Activated T-cell treated with anti-CD3 and anti-CD28 coated beads, Interleukin-2, amount 50 U/mL, for 72 hours (primary cell): Measurements from ENCODE around the gene LAMC3. TPM values are rescaled to one million over a fixed set of nuclear protein-coding genes. Genes with fewer than 3 reads are reported as not detected.

Experiments
- ATAC-seq, 2 donors: fragments of 150-1000 bp; cut with Tn5 transposase; replicated peaks in 1 of 2; 2 replicates each; pipeline ENCODE4 v1.10.0; 2021; ENCODE audit warnings: moderate library complexity in 2 of 2, mild to moderate bottlenecking in 1 of 2
- DNase-seq, 2 donors: peaks; one replicate each; pipeline ENCODE4 v3.0.0; 2021 to 2022; ENCODE audit warnings: mixed read lengths in 1 of 2
- H3K27ac Mint-ChIP-seq: one replicate; pipeline ENCODE4 v1.8.0; 2022; ENCODE audit warnings: mild to moderate bottlenecking, moderate library complexity, mixed read lengths
- H3K27me3 Mint-ChIP-seq: one replicate; pipeline ENCODE4 v1.8.0; 2022; ENCODE audit warnings: low read depth, mixed read lengths
- H3K36me3 Mint-ChIP-seq, 2 donors: one replicate each; pipeline ENCODE4 v1.8.0; 2022; ENCODE audit warnings: mixed read lengths in 2 of 2, mild to moderate bottlenecking in 1 of 2; ENCODE audit not compliant: insufficient read depth in 2 of 2
- H3K4me1 Mint-ChIP-seq: one replicate; pipeline ENCODE4 v1.8.0; 2022; ENCODE audit warnings: low read depth, mixed read lengths
- H3K4me3 Mint-ChIP-seq, 2 donors: one replicate each; pipeline ENCODE4 v1.8.0; 2022; ENCODE audit warnings: mild to moderate bottlenecking in 2 of 2, mixed read lengths in 2 of 2, moderate library complexity in 2 of 2
- H3K9me3 Mint-ChIP-seq, 2 donors: one replicate each; pipeline ENCODE4 v1.8.0; 2022; ENCODE audit warnings: mixed read lengths in 2 of 2
- total RNA-seq, 2 donors: library from RNA; stranded (reverse); gene quantifications; one replicate each; pipeline ENCODE4 v1.2.3, GENCODE V29; 2022

The LAMC3 gene
- total RNA-seq, 2 donors from 2014 or later, result 0.65 to 0.74 TPM

DNA sequence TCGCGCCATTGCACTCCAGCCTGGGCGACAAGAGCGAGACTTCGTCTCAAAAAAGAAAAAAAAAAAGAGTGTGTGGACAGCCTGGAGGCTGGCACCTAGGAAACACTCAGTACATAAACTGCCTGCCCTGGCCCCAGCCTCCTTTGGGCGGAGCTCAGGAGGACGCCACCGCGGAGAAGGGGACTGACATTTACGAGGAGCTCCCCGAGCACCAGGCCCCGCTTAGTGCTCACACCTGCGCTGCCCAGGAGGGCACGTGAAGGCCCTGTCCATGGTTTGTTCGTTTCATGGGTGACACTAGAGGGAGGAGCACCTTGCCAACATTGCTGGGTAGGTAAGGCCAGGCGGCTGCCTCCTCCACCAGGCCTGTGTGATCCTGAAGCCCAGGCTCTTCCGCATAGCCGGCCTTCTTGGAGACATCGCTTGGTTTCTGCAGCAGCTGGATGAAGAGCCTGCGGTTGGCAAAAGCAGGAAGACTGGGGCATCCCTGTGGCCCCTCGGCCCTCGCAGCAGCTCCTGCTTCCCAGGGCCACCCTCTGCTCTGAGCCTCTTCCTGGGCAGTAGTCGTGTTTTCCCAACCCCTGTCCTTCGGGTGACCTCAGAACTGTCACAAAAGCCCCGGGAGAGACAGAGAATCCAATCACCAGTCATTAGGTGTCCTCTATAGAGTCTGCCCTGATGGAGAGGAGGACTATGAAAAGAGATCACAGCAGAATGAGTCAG is 26.2 kb upstream of the LAMC3 start:
- ATAC-seq, result no peak
- H3K27me3 Mint-ChIP-seq, result no peaks in the 10 kb centered on the region
- H3K27ac Mint-ChIP-seq, result no peak overlapping the region

DNA sequence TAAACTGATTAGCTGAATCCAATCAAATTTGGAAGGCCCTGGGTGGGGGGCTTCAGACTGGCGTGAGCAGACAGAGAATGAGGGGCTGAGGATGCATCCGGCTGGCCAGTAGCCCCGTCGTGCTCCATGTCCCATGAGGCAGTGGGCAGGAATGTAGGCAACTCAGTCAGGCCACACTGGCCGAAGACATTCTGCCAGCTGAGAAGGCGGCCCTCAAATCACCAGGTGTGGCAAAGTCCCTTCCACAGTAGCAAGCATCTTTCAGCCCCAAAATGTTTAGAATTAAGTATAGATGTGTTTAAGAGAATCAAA is 25.7 kb upstream of the LAMC3 start:
- Mint-ChIP-seq H3K4me1 (no peaks in the 10 kb centered on the region), H3K36me3 (no peaks in the 10 kb centered on the region), H3K9me3 (no peaks in the 10 kb centered on the region), H3K27me3 (no peaks in the 10 kb centered on the region), H3K4me3 (no peak overlapping the region), H3K27ac (no peak overlapping the region)
- no peak for DNase-seq
- ATAC-seq, result no peak

More for the DNA sequence above, 26.2 kb upstream of the LAMC3 start:
- Mint-ChIP-seq H3K36me3 (no peaks in the 10 kb centered on the region), H3K4me3 (no peak overlapping the region), H3K9me3 (no peaks in the 10 kb centered on the region), H3K4me1 (no peaks in the 10 kb centered on the region)
- no peak for DNase-seq

DNA sequence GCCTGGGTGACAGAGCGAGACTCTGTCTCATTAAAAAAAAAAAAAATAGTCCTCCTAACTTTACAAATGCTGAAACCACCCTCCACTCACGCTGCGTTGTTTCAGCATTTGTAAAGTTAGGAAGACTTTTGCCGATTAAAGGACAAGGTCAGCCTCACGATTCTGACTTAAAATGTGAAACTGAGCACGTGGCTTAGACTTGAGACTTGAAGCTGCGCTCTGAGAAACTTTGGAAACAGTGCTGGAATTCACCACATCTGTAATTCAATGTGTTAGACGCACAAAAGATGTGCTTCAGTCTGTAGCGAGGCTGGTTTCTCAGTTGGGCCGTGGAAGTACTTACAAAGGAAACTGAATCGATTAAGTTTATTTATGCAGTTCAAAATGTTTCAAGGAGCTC is 25.0 kb upstream of the LAMC3 start:
- no peak overlapping the region for H3K27ac Mint-ChIP-seq
- H3K4me1 Mint-ChIP-seq, result no peaks in the 10 kb centered on the region
- no peak for ATAC-seq
- DNase-seq, result no peak
- H3K4me3 Mint-ChIP-seq, result no peak overlapping the region
- no peaks in the 10 kb centered on the region for H3K27me3 Mint-ChIP-seq
- H3K9me3 Mint-ChIP-seq, result peaks cover 0 to 2% of the 10 kb centered on the region in 2 donors
- no peaks in the 10 kb centered on the region for H3K36me3 Mint-ChIP-seq

DNA sequence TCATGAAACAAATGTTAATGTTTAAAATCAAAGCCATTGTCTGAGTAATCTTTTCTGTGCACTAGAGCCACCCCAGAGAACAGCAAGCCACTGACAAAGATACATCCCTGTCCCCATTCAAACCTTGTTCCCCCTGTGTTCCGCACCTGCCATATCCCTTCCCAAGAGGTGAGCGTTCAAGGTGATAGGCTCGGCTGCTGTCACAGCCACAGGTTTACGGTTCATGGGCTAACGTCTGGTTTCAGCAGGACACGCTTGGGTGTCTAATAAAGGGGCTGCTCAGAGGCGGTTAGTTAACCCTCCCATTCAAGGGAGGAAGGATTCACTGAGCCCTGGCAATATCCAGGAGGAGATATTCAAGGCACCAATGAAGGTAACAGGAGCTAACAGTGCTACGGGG is 24.5 kb upstream of the LAMC3 start:
- ATAC-seq (no peak), DNase-seq (no peak)
- Mint-ChIP-seq H3K9me3 (peaks cover 0 to 2% of the 10 kb centered on the region in 2 donors), H3K27ac (no peak overlapping the region), H3K27me3 (no peaks in the 10 kb centered on the region), H3K36me3 (no peaks in the 10 kb centered on the region), H3K4me1 (no peaks in the 10 kb centered on the region), H3K4me3 (no peak overlapping the region)

DNA sequence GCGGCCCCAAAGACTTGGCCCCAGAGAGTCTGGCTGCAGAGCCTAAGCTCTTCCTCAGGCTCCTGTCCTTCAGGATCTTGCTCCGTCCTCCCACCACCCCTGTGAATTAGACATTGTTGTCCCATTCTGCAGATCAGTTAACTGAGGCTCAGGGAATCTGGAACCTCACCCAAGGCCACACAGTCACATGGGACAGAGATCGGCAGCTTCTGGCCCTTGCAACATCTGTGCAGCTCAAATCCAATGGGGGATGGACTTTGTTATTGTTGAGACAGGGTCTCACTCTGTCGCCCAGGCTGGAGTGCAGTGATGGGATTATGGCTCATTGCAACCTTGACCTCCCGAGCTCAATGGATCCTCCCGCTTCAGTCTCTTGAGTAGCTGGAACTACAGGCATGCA is 23.9 kb upstream of the LAMC3 start:
- ATAC-seq (no peak), DNase-seq (no peak)
- Mint-ChIP-seq H3K36me3 (no peaks in the 10 kb centered on the region), H3K9me3 (peaks cover 0 to 2% of the 10 kb centered on the region in 2 donors), H3K27me3 (no peaks in the 10 kb centered on the region), H3K27ac (no peak overlapping the region), H3K4me3 (no peak overlapping the region), H3K4me1 (no peaks in the 10 kb centered on the region)

DNA sequence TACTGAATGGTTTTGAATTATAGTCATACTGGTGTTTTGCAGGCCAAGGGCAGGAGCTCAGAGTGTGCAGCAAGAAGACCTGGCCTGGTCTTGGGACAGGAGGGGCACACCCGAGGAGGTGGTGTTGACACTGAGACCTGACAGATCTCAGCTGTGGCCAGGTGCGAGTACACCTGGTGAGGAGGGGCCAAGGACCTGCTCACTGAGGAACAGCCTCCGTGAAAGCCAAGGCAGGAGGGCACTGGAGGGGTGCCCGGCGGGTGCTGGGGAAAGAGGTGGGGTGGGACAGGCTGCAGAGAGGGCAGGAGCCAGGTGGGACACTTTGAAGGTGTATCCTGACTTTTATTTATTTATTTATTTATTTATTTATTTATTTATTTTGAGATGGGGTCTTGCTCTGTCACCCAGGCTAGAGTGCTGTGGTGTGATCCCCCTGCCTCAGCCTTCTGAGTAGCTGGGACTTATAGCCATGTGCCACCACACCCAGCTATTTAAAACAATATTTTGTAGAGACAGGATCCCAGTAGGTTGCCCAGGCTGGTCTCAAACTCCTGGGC is 23.3 kb upstream of the LAMC3 start:
- no peak for ATAC-seq

DNA sequence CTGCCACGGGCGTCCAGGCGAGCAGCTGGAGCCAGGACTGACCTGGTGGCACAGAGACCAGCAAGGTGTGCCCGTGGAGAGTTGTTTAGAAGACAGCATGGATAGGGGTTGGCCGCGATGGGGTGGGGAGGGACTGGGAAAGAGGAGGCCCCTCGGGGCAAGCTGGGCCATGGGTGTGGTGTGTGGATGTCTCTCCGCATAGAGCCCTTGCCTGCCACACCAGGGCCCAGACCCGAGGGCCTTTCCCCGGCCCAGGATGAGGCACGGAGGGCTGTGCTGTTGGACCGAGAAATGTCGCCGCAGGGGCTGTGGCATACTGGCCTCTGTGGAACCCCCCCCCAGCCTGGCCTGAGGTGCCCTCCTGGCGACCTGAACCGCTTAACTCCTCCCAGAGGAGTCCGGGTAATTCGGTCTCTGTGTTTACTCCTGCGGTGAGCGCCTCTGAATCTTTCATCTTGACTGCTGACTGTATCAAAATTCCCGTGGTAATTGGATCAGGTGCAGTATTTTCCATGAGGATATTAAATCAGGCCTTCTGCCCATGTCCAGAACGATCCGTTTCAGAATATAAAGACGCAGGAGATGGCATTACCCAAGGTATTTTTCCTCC is 22.5 kb upstream of the LAMC3 start:
- DNase-seq, result no peak
- H3K4me3 Mint-ChIP-seq, result no peak overlapping the region
- no peak overlapping the region for H3K27ac Mint-ChIP-seq
- no peaks in the 10 kb centered on the region for H3K36me3 Mint-ChIP-seq
- ATAC-seq, result no peak
- no peaks in the 10 kb centered on the region for H3K27me3 Mint-ChIP-seq
- H3K4me1 Mint-ChIP-seq, result no peaks in the 10 kb centered on the region
- H3K9me3 Mint-ChIP-seq, result peaks cover 0 to 2% of the 10 kb centered on the region in 2 donors

More for the DNA sequence above, 23.3 kb upstream of the LAMC3 start:
- Mint-ChIP-seq H3K36me3 (no peaks in the 10 kb centered on the region), H3K4me3 (no peak overlapping the region), H3K4me1 (no peaks in the 10 kb centered on the region), H3K9me3 (peaks cover 0 to 2% of the 10 kb centered on the region in 2 donors), H3K27ac (no peak overlapping the region), H3K27me3 (no peaks in the 10 kb centered on the region)
- DNase-seq, result no peak

DNA sequence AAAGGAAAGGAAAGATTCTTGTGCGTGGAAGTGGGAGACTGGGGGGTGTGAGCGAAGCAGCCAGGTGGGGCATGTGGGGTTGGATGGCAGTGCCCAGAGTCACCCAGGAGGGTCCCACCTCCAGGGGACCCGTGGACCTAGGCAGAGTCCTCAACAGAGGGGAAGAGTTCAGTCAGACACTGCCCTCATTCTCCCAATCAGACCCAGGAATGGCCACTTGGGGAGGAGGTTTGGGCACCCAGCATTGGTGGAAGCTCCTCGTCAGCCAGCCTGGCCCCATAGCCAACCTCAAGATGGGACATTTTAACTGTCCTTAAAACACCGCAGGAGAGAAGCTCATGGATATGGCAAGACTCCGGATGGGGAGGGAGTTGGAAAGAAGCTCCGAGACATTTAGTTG is 21.9 kb upstream of the LAMC3 start:
- Mint-ChIP-seq H3K4me3 (no peak overlapping the region), H3K27me3 (no peaks in the 10 kb centered on the region), H3K27ac (no peak overlapping the region), H3K4me1 (no peaks in the 10 kb centered on the region), H3K36me3 (no peaks in the 10 kb centered on the region), H3K9me3 (peaks cover 0 to 2% of the 10 kb centered on the region in 2 donors)
- DNase-seq (no peak), ATAC-seq (no peak)

DNA sequence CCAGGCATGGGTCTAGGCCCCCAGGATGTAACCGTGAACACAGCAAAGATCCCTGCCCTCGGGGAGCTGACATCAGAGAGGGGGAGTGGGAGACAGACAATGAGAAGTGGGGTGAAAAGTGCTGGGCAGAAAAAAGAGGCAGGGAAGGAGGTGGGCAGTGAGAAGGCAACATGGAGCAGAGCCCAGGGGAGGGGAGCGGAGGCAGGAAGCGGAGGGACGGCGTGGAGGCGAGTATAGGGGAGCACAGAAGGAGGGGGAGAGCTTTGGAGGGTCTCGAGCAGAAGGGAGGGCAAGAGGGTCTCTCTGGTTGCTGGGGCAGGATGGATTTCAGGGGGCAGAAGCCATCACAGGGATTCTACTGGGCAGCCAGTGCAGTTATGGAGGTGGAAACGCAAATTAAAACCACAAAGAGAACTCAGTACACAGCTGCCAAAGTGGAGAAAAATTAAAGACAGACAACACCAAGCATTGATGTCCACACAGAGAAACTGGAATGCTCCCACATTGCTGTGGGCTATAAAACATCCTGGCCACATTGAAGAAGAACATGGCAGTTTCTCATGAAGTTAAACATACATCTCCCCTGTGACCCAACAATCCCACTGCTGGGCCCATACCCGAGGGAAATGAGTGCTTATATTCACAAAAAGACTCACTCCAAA is 21.1 kb upstream of the LAMC3 start:
- no peaks in the 10 kb centered on the region for H3K27me3 Mint-ChIP-seq
- peaks cover 0 to 2% of the 10 kb centered on the region in 2 donors for H3K9me3 Mint-ChIP-seq
- DNase-seq, result no peak
- no peak overlapping the region for H3K27ac Mint-ChIP-seq
- no peak overlapping the region for H3K4me3 Mint-ChIP-seq
- H3K4me1 Mint-ChIP-seq, result no peaks in the 10 kb centered on the region
- H3K36me3 Mint-ChIP-seq, result no peaks in the 10 kb centered on the region
- ATAC-seq, result no peak

DNA sequence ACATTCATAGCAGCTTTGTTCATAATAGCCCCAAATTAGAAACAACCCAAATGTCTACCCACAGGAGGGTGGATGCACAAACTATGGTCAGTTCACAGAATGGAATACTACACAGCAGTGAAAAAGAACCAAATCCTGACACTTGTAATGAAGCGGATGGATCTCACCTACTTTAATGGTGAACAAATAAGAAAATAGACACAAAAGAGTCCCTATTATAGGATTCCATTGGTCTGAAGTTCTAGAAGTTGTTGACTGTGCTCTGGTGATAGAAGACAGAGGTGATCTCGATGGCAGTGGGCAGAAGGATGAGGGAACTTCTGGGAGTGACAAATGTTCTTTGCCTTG is 20.6 kb upstream of the LAMC3 start:
- DNase-seq (no peak), ATAC-seq (no peak)
- Mint-ChIP-seq H3K36me3 (no peaks in the 10 kb centered on the region), H3K27me3 (no peaks in the 10 kb centered on the region), H3K4me1 (no peaks in the 10 kb centered on the region), H3K4me3 (no peak overlapping the region), H3K27ac (no peak overlapping the region), H3K9me3 (peaks cover 0 to 2% of the 10 kb centered on the region in 2 donors)

DNA sequence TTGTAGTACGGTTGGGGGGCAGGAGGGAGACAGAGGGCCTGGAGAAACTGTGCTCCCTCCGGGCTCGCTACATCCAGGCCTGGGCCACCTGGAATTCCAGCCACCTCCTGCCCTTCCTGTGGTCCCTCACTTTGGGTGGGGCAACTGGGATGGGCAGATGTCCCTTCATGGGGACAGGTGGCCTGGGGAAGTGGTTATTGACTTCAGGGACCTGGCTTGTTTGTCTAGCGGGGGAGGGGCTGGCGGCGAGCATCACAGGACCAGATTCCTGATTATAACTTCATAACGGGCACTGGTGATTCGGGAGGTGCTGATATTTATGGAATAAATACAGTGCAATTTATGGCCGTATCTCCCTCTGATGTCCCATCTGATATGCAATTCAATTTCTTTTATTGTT is 20.1 kb upstream of the LAMC3 start:
- H3K9me3 Mint-ChIP-seq, result peaks cover 0 to 2% of the 10 kb centered on the region in 2 donors
- no peak overlapping the region for H3K4me3 Mint-ChIP-seq
- no peaks in the 10 kb centered on the region for H3K36me3 Mint-ChIP-seq
- H3K27me3 Mint-ChIP-seq, result no peaks in the 10 kb centered on the region
- H3K27ac Mint-ChIP-seq, result no peak overlapping the region
- H3K4me1 Mint-ChIP-seq, result no peaks in the 10 kb centered on the region
- ATAC-seq (no peak), DNase-seq (no peak)

DNA sequence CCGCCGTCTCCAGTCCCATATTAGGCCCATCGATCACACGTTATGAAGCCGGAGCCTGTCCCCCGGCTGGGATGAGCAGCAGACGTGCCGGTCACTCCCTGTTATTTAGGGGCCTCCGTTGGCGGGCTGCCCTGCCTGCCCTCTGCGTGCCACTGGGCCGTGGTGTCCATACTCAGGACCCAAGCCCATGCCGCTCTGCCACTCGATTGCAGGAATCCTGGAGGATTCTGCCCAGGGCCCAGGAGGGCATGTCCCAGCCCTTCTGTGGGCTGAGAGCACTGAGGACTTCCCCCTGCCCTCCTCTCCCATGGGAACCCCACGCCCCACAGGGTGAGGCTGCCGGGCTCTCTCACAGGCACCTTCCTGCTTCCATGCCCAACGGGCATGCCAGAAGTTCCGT is 19.6 kb upstream of the LAMC3 start:
- Mint-ChIP-seq H3K9me3 (peaks cover 0 to 2% of the 10 kb centered on the region in 2 donors), H3K27me3 (no peaks in the 10 kb centered on the region), H3K4me3 (no peak overlapping the region), H3K4me1 (no peaks in the 10 kb centered on the region), H3K27ac (no peak overlapping the region), H3K36me3 (no peaks in the 10 kb centered on the region)
- ATAC-seq, result no peak
- DNase-seq, result no peak

DNA sequence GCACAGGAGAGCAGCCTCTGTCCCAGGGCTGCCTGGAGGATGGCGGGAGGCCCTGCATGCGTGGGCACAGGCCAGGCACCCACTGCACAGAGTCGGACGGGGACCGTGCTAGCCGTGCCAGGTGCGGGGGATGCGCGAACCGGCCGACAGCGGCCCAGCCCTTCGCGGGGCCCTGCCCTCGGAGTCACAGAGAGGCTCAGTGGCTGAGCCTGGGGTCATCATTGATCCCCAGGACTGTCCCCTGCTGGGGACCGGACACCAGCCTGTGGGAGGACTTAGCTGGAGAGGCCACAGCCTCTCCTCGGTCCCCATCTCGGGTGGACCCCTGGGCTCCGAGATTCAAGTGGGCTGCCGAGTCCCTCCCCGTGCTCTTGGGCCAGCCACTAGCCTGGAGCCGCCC is 19.1 kb upstream of the LAMC3 start:
- ATAC-seq (no peak), DNase-seq (no peak)
- Mint-ChIP-seq H3K36me3 (no peaks in the 10 kb centered on the region), H3K4me1 (no peaks in the 10 kb centered on the region), H3K27me3 (no peaks in the 10 kb centered on the region), H3K27ac (no peak overlapping the region), H3K4me3 (no peak overlapping the region), H3K9me3 (peaks cover 0 to 2% of the 10 kb centered on the region in 2 donors)
